H9 (cell line): Measurements from ENCODE around the gene FGF4. TPM values are rescaled to one million over a fixed set of nuclear protein-coding genes. Genes with fewer than 3 reads are reported as not detected.
A peak's percentile ranks its signal among the peaks of the same experiment; 100 is the strongest.

Experiments
- DNase-seq: peaks from one replicate; pipeline ENCODE4 v3.0.0-alpha.2; 2017
- H2AFZ ChIP-seq: one replicate; pipeline ENCODE4 v1.6.1; 2013; ENCODE audit warnings: mild to moderate bottlenecking, low read length, control low read depth, moderate library complexity
- H2AK5ac ChIP-seq: 2 replicates; pipeline ENCODE4 v1.6.1; 2013; ENCODE audit warnings: low read length, control low read depth, mixed read lengths; ENCODE audit not compliant: insufficient read length
- H2BK120ac ChIP-seq: one replicate; pipeline ENCODE4 v1.6.1; 2013; ENCODE audit warnings: low read depth, mild to moderate bottlenecking, low read length, control low read depth, inconsistent platforms; ENCODE audit not compliant: poor library complexity, severe bottlenecking
- H2BK12ac ChIP-seq: 2 replicates; pipeline ENCODE4 v1.6.1; 2013; ENCODE audit warnings: low read length, control low read depth, mixed read lengths, low read depth; ENCODE audit not compliant: insufficient read length
- H2BK15ac ChIP-seq: 2 replicates; pipeline ENCODE4 v1.6.1; 2013; ENCODE audit warnings: low read depth, low read length, control low read depth
- H2BK20ac ChIP-seq: one replicate; pipeline ENCODE4 v1.6.1; 2013; ENCODE audit warnings: low read depth, mild to moderate bottlenecking, low read length, control low read depth, inconsistent platforms; ENCODE audit not compliant: poor library complexity, severe bottlenecking
- H2BK5ac ChIP-seq: 2 replicates; pipeline ENCODE4 v1.6.1; 2013; ENCODE audit warnings: low read length, control low read depth, mixed read lengths; ENCODE audit not compliant: insufficient read length
- H3K14ac ChIP-seq: 2 replicates; pipeline ENCODE4 v1.6.1; 2013; ENCODE audit warnings: low read length, control low read depth; ENCODE audit not compliant: insufficient read depth
- H3K18ac ChIP-seq: 2 replicates; pipeline ENCODE4 v1.6.1; 2013; ENCODE audit warnings: low read depth, mild to moderate bottlenecking, mixed read lengths, low read length, control low read depth; ENCODE audit not compliant: insufficient read length
- H3K23ac ChIP-seq: 2 replicates; pipeline ENCODE4 v1.6.1; 2013; ENCODE audit warnings: low read length, control low read depth, mixed read lengths, low read depth; ENCODE audit not compliant: insufficient read length
- H3K23me2 ChIP-seq: 2 replicates; pipeline ENCODE4 v1.6.1; 2013; ENCODE audit warnings: low read depth, mild to moderate bottlenecking, mixed read lengths, low read length, control low read depth; ENCODE audit not compliant: insufficient read length, poor library complexity, severe bottlenecking
- H3K27ac ChIP-seq: 2 replicates; pipeline ENCODE4 v1.5.1; 2013; ENCODE audit warnings: low read length, control low read depth, mixed read lengths, low read depth; ENCODE audit not compliant: insufficient read length
- H3K27me3 ChIP-seq: 2 replicates; pipeline ENCODE4 v1.6.1; 2013; ENCODE audit warnings: low read length, control low read depth, inconsistent platforms; ENCODE audit not compliant: insufficient read depth
- H3K4ac ChIP-seq: 2 replicates; pipeline ENCODE4 v1.6.1; 2013; ENCODE audit warnings: low read depth, mild to moderate bottlenecking, control low read depth, inconsistent platforms, low read length, moderate library complexity
- H3K4me1 ChIP-seq: 2 replicates; pipeline ENCODE4 v1.6.1; 2013; ENCODE audit warnings: low read length, control low read depth, inconsistent platforms; ENCODE audit not compliant: insufficient read depth
- H3K4me2 ChIP-seq: 2 replicates; pipeline ENCODE4 v1.6.1; 2013; ENCODE audit warnings: low read length, control low read depth, mixed read lengths; ENCODE audit not compliant: insufficient read length, insufficient read depth
- H3K56ac ChIP-seq: 2 replicates; pipeline ENCODE4 v1.6.1; 2013; ENCODE audit warnings: low read depth, mild to moderate bottlenecking, mixed read lengths, low read length, control low read depth; ENCODE audit not compliant: insufficient read length
- H3K79me1 ChIP-seq: 2 replicates; pipeline ENCODE4 v1.6.1; 2013; ENCODE audit warnings: low read depth, mild to moderate bottlenecking, moderate library complexity, low read length, control low read depth, inconsistent platforms; ENCODE audit not compliant: insufficient read depth, poor library complexity, severe bottlenecking
- H3K79me2 ChIP-seq: 2 replicates; pipeline ENCODE4 v1.6.1; 2013; ENCODE audit warnings: low read length, control low read depth, inconsistent platforms; ENCODE audit not compliant: insufficient read depth
- H3K9ac ChIP-seq: 2 replicates; pipeline ENCODE4 v1.6.1; 2013; ENCODE audit warnings: low read length, control low read depth, mixed read lengths; ENCODE audit not compliant: insufficient read length; ENCODE audit errors: extremely low read depth
- H3K9me3 ChIP-seq: one replicate; pipeline ENCODE4 v1.6.1; 2013; ENCODE audit warnings: low read depth, low read length, inconsistent platforms; ENCODE audit not compliant: control insufficient read depth
- H3T11ph ChIP-seq: one replicate; pipeline ENCODE4 v1.6.1; 2013; ENCODE audit warnings: mild to moderate bottlenecking, low read length, control low read depth, inconsistent platforms
- H4K20me1 ChIP-seq: one replicate; pipeline ENCODE4 v1.6.1; 2013; ENCODE audit not compliant: control insufficient read depth, insufficient read length, insufficient read depth
- H4K5ac ChIP-seq: 2 replicates; pipeline ENCODE4 v1.6.1; 2013; ENCODE audit warnings: low read depth, mild to moderate bottlenecking, mixed read lengths, low read length, control low read depth; ENCODE audit not compliant: insufficient read length
- H4K8ac ChIP-seq: replicated peaks from 2 replicates; pipeline ENCODE4 v1.6.1; 2013; ENCODE audit warnings: low read length, control low read depth, mixed read lengths, low read depth; ENCODE audit not compliant: insufficient read length
- H4K91ac ChIP-seq: 2 replicates; pipeline ENCODE4 v1.6.1; 2013; ENCODE audit warnings: low read depth, mild to moderate bottlenecking, moderate library complexity, mixed read lengths, low read length, control low read depth; ENCODE audit not compliant: insufficient read length
- H3K27ac Mint-ChIP-seq, 3 experiments: 2 replicates in 2 of 3; 3 replicates in 1 of 3; pipeline ENCODE4 v1.8.0; 2020 to 2021; ENCODE audit warnings: mixed read lengths in 3 of 3, mild to moderate bottlenecking in 1 of 3, moderate library complexity in 1 of 3
- H3K27me3 Mint-ChIP-seq: 2 replicates; pipeline ENCODE4 v1.8.0; 2021; ENCODE audit warnings: low read depth, mild to moderate bottlenecking, moderate library complexity, mixed read lengths
- H3K36me3 Mint-ChIP-seq, 3 experiments: 2 replicates in 2 of 3; 3 replicates in 1 of 3; pipeline ENCODE4 v1.8.0; 2020 to 2021; ENCODE audit warnings: low read depth in 3 of 3, mixed read lengths in 3 of 3; ENCODE audit not compliant: insufficient read depth in 1 of 3
- H3K4me1 Mint-ChIP-seq, 2 experiments: 2 replicates each; pipeline ENCODE4 v1.8.0; 2020; ENCODE audit warnings: mixed read lengths in 2 of 2
- H3K4me3 Mint-ChIP-seq, 2 experiments: 2 replicates in 1 of 2; 3 replicates in 1 of 2; pipeline ENCODE4 v1.8.0; 2020 to 2021; ENCODE audit warnings: mild to moderate bottlenecking in 2 of 2, mixed read lengths in 2 of 2, moderate library complexity in 1 of 2
- H3K9me3 Mint-ChIP-seq, 2 experiments: 2 replicates in 1 of 2; 3 replicates in 1 of 2; pipeline ENCODE4 v1.8.0; 2020; ENCODE audit warnings: mild to moderate bottlenecking in 2 of 2, mixed read lengths in 2 of 2, moderate library complexity in 1 of 2
- WGBS: extraction: QIAGEN DNeasy Blood & Tissue Kit; methylation state at CpG from one replicate; pipeline ENCODE4 v1.1.7; 2013; ENCODE audit warnings: missing lambda C conversion rate, low lambda C conversion rate, mixed read lengths; ENCODE audit not compliant: insufficient read length; ENCODE audit errors: extremely low coverage; 5-methylcytosine and 5-hydroxymethylcytosine counted together
- total RNA-seq: library from RNA; stranded (reverse); gene quantifications from 2 replicates; pipeline ENCODE4 v1.2.1, GENCODE V29; 2021
- TF ChIP-seq, protein P1 (sequence below): fragments of 200-600 bp; sonication (generic); conservative IDR thresholded peaks from 3 replicates; pipeline ENCODE4 v1.8.0; 2021; ENCODE audit warnings: antibody characterized with exemption, mild to moderate bottlenecking

The FGF4 gene
- total RNA-seq, 1 experiment from 2014 or later, result 0.68 TPM

DNA sequence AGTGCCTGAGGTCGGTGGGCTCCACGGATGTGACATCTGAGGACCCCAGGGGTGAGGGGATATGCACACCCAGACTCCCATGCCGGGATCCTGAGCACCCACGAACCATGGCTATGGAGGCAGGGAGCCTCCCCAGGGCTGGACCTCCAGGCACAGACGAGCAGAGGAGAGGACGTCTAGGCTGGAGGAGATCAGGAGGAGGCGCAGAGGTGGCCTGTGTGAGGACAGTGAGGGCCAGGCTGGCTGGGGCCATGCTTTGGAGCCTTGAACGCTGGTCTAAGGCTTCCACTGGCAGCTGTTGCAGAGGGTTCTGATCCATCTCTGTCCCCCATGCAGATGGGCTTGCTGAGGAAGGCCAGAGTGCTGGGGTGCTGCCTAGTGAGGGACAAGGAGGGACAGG, 29.0 kb downstream of the FGF4 start:
- H3K4me3 Mint-ChIP-seq, result no peak overlapping the region; a peak in 1 of 5 replicates
- Histone ChIP-seq H3K56ac (no peak overlapping the region), H3K4ac (no peak overlapping the region), H2BK5ac (no peak overlapping the region), H2BK20ac (no peak overlapping the region), H3K9ac (no peak overlapping the region), H3K27ac (no peak overlapping the region), H2AK5ac (no peak overlapping the region), H4K91ac (no peak overlapping the region), H2AFZ (no peak overlapping the region), H3K23ac (no peak overlapping the region), H3K14ac (no peak overlapping the region), H3K79me2 (no peaks in the 10 kb centered on the region), H3K4me2 (no peak overlapping the region), H4K20me1 (no peaks in the 10 kb centered on the region), H3T11ph (no peak overlapping the region), H4K5ac (no peak overlapping the region), H3K9me3 (no peaks in the 10 kb centered on the region), H2BK15ac (no peak overlapping the region), H2BK120ac (no peak overlapping the region), H3K23me2 (no peaks in the 10 kb centered on the region), H3K79me1 (no peaks in the 10 kb centered on the region), H3K18ac (peak overlapping the region; percentile 28), H3K4me1 (no peaks in the 10 kb centered on the region; the same call in 1 of the 2 replicates), H3K27me3 (no peaks in the 10 kb centered on the region), H4K8ac (no peak overlapping the region), H2BK12ac (no peak overlapping the region)
- no peak overlapping the region for H3K27ac Mint-ChIP-seq
- peaks cover 20 to 25% of the 10 kb centered on the region in 2 experiments for H3K4me1 Mint-ChIP-seq
- TF ChIP-seq, protein P1, sequence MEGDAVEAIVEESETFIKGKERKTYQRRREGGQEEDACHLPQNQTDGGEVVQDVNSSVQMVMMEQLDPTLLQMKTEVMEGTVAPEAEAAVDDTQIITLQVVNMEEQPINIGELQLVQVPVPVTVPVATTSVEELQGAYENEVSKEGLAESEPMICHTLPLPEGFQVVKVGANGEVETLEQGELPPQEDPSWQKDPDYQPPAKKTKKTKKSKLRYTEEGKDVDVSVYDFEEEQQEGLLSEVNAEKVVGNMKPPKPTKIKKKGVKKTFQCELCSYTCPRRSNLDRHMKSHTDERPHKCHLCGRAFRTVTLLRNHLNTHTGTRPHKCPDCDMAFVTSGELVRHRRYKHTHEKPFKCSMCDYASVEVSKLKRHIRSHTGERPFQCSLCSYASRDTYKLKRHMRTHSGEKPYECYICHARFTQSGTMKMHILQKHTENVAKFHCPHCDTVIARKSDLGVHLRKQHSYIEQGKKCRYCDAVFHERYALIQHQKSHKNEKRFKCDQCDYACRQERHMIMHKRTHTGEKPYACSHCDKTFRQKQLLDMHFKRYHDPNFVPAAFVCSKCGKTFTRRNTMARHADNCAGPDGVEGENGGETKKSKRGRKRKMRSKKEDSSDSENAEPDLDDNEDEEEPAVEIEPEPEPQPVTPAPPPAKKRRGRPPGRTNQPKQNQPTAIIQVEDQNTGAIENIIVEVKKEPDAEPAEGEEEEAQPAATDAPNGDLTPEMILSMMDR, result no peak
- H3K27me3 Mint-ChIP-seq, result peaks cover 5% of the 10 kb centered on the region; the same call in 1 of the 2 replicates
- H3K9me3 Mint-ChIP-seq, result no peaks in the 10 kb centered on the region
- H3K36me3 Mint-ChIP-seq, result no peaks in the 10 kb centered on the region
- no CpG with 5 or more reads among the region's 8 CpGs for WGBS
- DNase-seq, result no peak
